SK-N-SH treated with all-trans-retinoic acid at 6 μM for 48 hours (cell line): ENCODE measurements around the gene CAMSAP2.
"Not testable (repeated sequence)": the region's sequence is repeated elsewhere in the genome, so short reads cannot be mapped to it uniquely, and the experiment has no call there.

Source experiments
- ATAC-seq: fragments of 200-7000 bp; cut with Tn5 transposase; 3 replicates; pipeline ENCODE4 v1.9.1; 2020; ENCODE audit warnings: mild to moderate bottlenecking, moderate library complexity
- ARNTL ChIP-seq: fragments of 450-650 bp; formaldehyde crosslinking; IDR thresholded peaks from 2 replicates; pipeline ENCODE4 v1.5.0; 2020; ENCODE audit warnings: low read depth, mild to moderate bottlenecking, moderate library complexity, borderline replicate concordance
- BACH2 ChIP-seq: fragments of 250-450 bp; sonication (Bioruptor Pico); IDR thresholded peaks from 2 replicates; pipeline ENCODE4 v1.9.0; 2021; ENCODE audit warnings: mild to moderate bottlenecking, borderline replicate concordance
- CREB5 ChIP-seq: fragments of 250-450 bp; sonication (Bioruptor Pico); IDR thresholded peaks from 2 replicates; pipeline ENCODE4 v1.5.1; 2020; ENCODE audit warnings: low read depth, mild to moderate bottlenecking, moderate library complexity
- CSRNP3 ChIP-seq: fragments of 250-450 bp; sonication (Bioruptor Pico); IDR thresholded peaks from 2 replicates; pipeline ENCODE4 v1.5.1; 2021; ENCODE audit warnings: mild to moderate bottlenecking, moderate library complexity
- ESRRG ChIP-seq: fragments of 250-450 bp; sonication (Bioruptor Pico); IDR thresholded peaks from 2 replicates; pipeline ENCODE4 v1.6.1; 2021; ENCODE audit warnings: mild to moderate bottlenecking
- GLIS3 ChIP-seq: fragments of 250-450 bp; sonication (Bioruptor Pico); IDR thresholded peaks from 2 replicates; pipeline ENCODE4 v1.5.0; 2020; ENCODE audit warnings: mild to moderate bottlenecking, moderate library complexity
- ISL1 ChIP-seq: fragments of 250-450 bp; sonication (Bioruptor Pico); IDR thresholded peaks from 2 replicates; pipeline ENCODE4 v2.1.2; 2022; ENCODE audit warnings: mild to moderate bottlenecking, moderate library complexity
- OSR1 ChIP-seq: fragments of 250-450 bp; sonication (Bioruptor Pico); IDR thresholded peaks from 2 replicates; pipeline ENCODE4 v1.8.0; 2022; ENCODE audit warnings: moderate library complexity, mild to moderate bottlenecking, inconsistent platforms
- POU6F1 ChIP-seq: fragments of 250-450 bp; sonication (Bioruptor Pico); IDR thresholded peaks from 2 replicates; pipeline ENCODE4 v1.8.0; 2021; ENCODE audit warnings: low read depth, mild to moderate bottlenecking, moderate library complexity, borderline replicate concordance
- PPARA ChIP-seq: fragments of 250-450 bp; sonication (Bioruptor Pico); IDR thresholded peaks from 2 replicates; pipeline ENCODE4 v1.5.0; 2020; ENCODE audit warnings: mild to moderate bottlenecking, borderline replicate concordance
- RARB ChIP-seq: fragments of 250-450 bp; sonication (Bioruptor Pico); IDR thresholded peaks from 2 replicates; pipeline ENCODE4 v1.8.0; 2021; ENCODE audit warnings: mild to moderate bottlenecking, moderate library complexity
- TOX ChIP-seq: fragments of 250-450 bp; sonication (Bioruptor Pico); IDR thresholded peaks from 2 replicates; pipeline ENCODE4 v1.8.0; 2021; ENCODE audit warnings: mild to moderate bottlenecking, moderate library complexity, borderline replicate concordance
- TSHZ2 ChIP-seq: fragments of 250-450 bp; sonication (Bioruptor Pico); IDR thresholded peaks from 2 replicates; pipeline ENCODE4 v1.5.0; 2020; ENCODE audit warnings: mild to moderate bottlenecking, moderate library complexity
- ZC3H10 ChIP-seq: fragments of 250-450 bp; sonication (Bioruptor Pico); IDR thresholded peaks from 2 replicates; pipeline ENCODE4 v1.5.1; 2021; ENCODE audit warnings: mild to moderate bottlenecking, moderate library complexity
- ZFP30 ChIP-seq: fragments of 450-650 bp; formaldehyde crosslinking; IDR thresholded peaks from 2 replicates; pipeline ENCODE4 v1.5.0; 2022; ENCODE audit warnings: mild to moderate bottlenecking, moderate library complexity
- ZNF565 ChIP-seq: fragments of 450-650 bp; formaldehyde crosslinking; conservative IDR thresholded peaks from 2 replicates; pipeline ENCODE4 v1.5.0; 2020; ENCODE audit warnings: low read depth, mild to moderate bottlenecking, moderate library complexity
- ZNF70 ChIP-seq: fragments of 450-650 bp; formaldehyde crosslinking; IDR thresholded peaks from 2 replicates; pipeline ENCODE4 v1.5.0; 2020; ENCODE audit warnings: mild to moderate bottlenecking, moderate library complexity

CAMSAP2 gene

GRCh38 chr1:200787896-200788387 is 49.2 kb downstream of the CAMSAP2 start:
- no peak for ATAC-seq
- TF ChIP-seq ISL1 (CRISPR knock-in tag) (peak; percentile 90), OSR1 (CRISPR knock-in tag) (no peak)

GRCh38 chr1:200791012-200791411 is 52.3 kb downstream of the CAMSAP2 start:
- not testable (repeated sequence) for ATAC-seq

- TF ChIP-seq GLIS3 (CRISPR knock-in tag) (no peak), ZFP30 (no peak), OSR1 (CRISPR knock-in tag) (no peak), ZNF565 (CRISPR knock-in tag) (no peak), ARNTL (no peak), POU6F1 (CRISPR knock-in tag) (no peak), CSRNP3 (CRISPR knock-in tag) (no peak), ZNF70 (no peak), ZC3H10 (no peak), RARB (no peak), TSHZ2 (no peak), BACH2 (no peak), PPARA (no peak), TOX (no peak)
- ATAC-seq, result no peak
These were observed 55.0 kb downstream of the CAMSAP2 start for GRCh38 chr1:200793677-200794076.

- ATAC-seq, result peak; percentile 39
These were observed 55.9 kb downstream of the CAMSAP2 start for GRCh38 chr1:200794506-200795065.

More at GRCh38 chr1:200794506-200795065, 55.9 kb downstream of the CAMSAP2 start:
- TF ChIP-seq ZFP30, result no peak
- TF ChIP-seq CREB5, result no peak
- TF ChIP-seq BACH2, result no peak
- TF ChIP-seq POU6F1 (CRISPR knock-in tag), result no peak
- no peak for TF ChIP-seq OSR1 (CRISPR knock-in tag)
- TF ChIP-seq ESRRG (CRISPR knock-in tag), result no peak
